RWPE2 (cell line): ENCODE measurements around the gene SIM2.

ENCODE experiments used
- ATAC-seq: fragments of 200-7000 bp; cut with Tn5 transposase; 3 replicates; pipeline ENCODE4 v1.9.1; 2021; ENCODE audit warnings: low read depth
- DNase-seq: peaks from one replicate; pipeline ENCODE4 v3.0.0-alpha.2; 2020; ENCODE audit warnings: low spot score
- H3K27ac ChIP-seq: fragments of 450-650 bp; 2 replicates; pipeline ENCODE4 v1.5.1; 2017; ENCODE audit warnings: mild to moderate bottlenecking; ENCODE audit not compliant: poor library complexity, severe bottlenecking
- H3K27me3 ChIP-seq: fragments of 250-450 bp; sonication (Bioruptor Pico); 2 replicates; pipeline ENCODE4 v1.5.1; 2021; ENCODE audit warnings: mild to moderate bottlenecking, moderate library complexity; ENCODE audit not compliant: insufficient read depth, poor library complexity, severe bottlenecking
- H3K36me3 ChIP-seq: fragments of 250-450 bp; sonication (Bioruptor Pico); 2 replicates; pipeline ENCODE4 v1.5.1; 2020; ENCODE audit warnings: low read depth, mild to moderate bottlenecking, moderate library complexity
- H3K4me1 ChIP-seq: fragments of 250-450 bp; sonication (Bioruptor Pico); 2 replicates; pipeline ENCODE4 v1.5.1; 2021; ENCODE audit warnings: mild to moderate bottlenecking, moderate library complexity; ENCODE audit not compliant: insufficient read depth, poor library complexity, severe bottlenecking
- H3K4me3 ChIP-seq: fragments of 250-450 bp; sonication (Bioruptor Pico); 2 replicates; pipeline ENCODE4 v1.5.1; 2021; ENCODE audit warnings: mild to moderate bottlenecking, moderate library complexity; ENCODE audit not compliant: severe bottlenecking
- H3K9me3 ChIP-seq: fragments of 250-450 bp; sonication (Bioruptor Pico); 2 replicates; pipeline ENCODE4 v1.5.1; 2021; ENCODE audit warnings: mild to moderate bottlenecking, moderate library complexity; ENCODE audit not compliant: severe bottlenecking
- TF ChIP-seq, protein P1 (sequence below): fragments of 450-650 bp; IDR thresholded peaks from one replicate; pipeline ENCODE4 v1.5.1; 2017; ENCODE audit warnings: mild to moderate bottlenecking, moderate library complexity; ENCODE audit not compliant: poor library complexity, severe bottlenecking

The SIM2 gene

DNA sequence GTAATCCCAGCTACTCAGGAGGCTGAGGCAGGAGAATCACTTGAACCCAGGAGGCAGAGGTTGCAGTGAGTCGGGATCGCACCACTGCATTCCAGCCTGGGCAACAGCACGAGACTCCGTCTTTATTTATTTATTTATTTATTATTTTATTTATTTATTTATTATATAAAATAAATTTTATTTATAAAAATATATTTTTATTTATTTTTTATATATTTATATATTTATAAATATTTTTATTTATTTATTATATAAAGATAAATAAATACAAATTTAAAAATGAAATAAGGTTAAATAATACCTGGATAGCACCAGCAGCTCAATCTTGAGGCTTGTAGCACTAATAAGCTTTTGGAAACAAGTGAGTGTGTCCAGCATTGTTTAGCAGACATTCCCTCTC, 40.9 kb upstream of the SIM2 start:
- TF ChIP-seq, protein P1, sequence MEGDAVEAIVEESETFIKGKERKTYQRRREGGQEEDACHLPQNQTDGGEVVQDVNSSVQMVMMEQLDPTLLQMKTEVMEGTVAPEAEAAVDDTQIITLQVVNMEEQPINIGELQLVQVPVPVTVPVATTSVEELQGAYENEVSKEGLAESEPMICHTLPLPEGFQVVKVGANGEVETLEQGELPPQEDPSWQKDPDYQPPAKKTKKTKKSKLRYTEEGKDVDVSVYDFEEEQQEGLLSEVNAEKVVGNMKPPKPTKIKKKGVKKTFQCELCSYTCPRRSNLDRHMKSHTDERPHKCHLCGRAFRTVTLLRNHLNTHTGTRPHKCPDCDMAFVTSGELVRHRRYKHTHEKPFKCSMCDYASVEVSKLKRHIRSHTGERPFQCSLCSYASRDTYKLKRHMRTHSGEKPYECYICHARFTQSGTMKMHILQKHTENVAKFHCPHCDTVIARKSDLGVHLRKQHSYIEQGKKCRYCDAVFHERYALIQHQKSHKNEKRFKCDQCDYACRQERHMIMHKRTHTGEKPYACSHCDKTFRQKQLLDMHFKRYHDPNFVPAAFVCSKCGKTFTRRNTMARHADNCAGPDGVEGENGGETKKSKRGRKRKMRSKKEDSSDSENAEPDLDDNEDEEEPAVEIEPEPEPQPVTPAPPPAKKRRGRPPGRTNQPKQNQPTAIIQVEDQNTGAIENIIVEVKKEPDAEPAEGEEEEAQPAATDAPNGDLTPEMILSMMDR = no peak
- no peak overlapping the region for H3K27ac ChIP-seq
- no peak for DNase-seq
- H3K27me3 ChIP-seq = no peaks in the 10 kb centered on the region
- peaks cover 8% of the 10 kb centered on the region for H3K4me1 ChIP-seq
- no peak for ATAC-seq
- no peaks in the 10 kb centered on the region for H3K9me3 ChIP-seq
- no peak overlapping the region for H3K4me3 ChIP-seq
- no peaks in the 10 kb centered on the region for H3K36me3 ChIP-seq

DNA sequence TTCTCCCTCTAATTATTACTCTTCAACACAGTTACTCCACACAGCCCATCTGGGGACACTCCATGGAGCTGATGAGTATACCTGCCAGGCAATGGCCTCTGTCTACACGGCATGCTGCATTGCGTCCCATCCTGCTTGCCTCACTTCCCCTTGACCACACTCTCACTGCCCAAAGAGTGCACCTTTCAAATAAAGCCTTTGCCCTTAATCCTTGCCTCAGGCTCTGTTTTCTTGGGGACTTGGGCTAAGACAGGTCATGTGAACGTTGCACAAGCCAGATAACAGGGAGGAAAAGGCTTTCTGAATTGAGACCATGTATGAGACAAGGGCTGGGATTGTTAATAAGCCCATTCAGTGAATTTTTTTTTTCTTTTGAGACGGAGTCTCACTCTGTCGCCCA, 40.0 kb upstream of the SIM2 start:
- no peaks in the 10 kb centered on the region for H3K27me3 ChIP-seq
- no peak for DNase-seq
- peaks cover 8% of the 10 kb centered on the region for H3K4me1 ChIP-seq
- TF ChIP-seq, protein P1 = no peak
- no peaks in the 10 kb centered on the region for H3K9me3 ChIP-seq
- H3K27ac ChIP-seq = no peak overlapping the region
- H3K4me3 ChIP-seq = no peak overlapping the region
- peak; percentile 13; the same call in 1 of the 3 replicates for ATAC-seq
- no peaks in the 10 kb centered on the region for H3K36me3 ChIP-seq

DNA sequence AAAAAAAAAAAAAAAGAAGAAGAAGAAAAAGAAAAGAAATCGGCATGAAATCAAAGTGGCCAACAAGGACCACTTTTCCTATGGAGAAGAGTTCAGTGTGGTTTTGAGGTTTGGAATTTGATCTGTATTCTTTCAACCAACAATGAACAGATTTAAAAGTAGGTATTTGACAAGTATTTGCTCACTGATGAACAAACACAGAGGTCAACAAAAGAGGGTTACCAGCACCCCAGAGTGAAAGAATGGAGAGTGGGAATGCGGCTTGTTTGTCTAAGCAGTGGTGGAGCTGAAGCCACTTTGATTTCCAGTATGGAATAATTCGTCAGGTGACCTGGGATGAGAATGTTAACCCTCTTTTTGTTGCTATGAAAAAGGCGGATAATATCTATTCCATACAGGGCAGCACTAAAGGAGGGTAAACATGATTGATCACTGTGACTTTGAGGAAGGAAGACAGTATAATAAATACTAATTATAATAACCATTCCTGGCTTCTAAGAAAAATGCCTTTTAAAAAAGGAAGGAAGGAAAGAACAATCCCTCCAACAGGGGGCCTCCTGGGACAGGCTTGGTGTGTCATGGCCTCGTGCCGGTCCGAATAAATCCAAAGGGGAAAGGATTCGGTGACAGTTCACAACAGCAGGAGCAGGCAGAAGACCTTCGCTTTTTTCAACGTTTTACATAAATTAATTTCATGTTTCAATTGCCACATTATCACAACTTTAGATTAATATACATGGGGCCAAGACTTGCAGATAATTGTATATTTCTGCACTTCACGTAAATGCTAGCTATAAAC, 37.2 kb upstream of the SIM2 start:
- H3K4me3 ChIP-seq = no peak overlapping the region
- no peak for ATAC-seq
- H3K4me1 ChIP-seq = no peaks in the 10 kb centered on the region
- no peak for DNase-seq
- no peaks in the 10 kb centered on the region for H3K36me3 ChIP-seq
- TF ChIP-seq, protein P1 = peak; percentile 28
- no peaks in the 10 kb centered on the region for H3K27me3 ChIP-seq
- no peak overlapping the region for H3K27ac ChIP-seq
- no peaks in the 10 kb centered on the region for H3K9me3 ChIP-seq

DNA sequence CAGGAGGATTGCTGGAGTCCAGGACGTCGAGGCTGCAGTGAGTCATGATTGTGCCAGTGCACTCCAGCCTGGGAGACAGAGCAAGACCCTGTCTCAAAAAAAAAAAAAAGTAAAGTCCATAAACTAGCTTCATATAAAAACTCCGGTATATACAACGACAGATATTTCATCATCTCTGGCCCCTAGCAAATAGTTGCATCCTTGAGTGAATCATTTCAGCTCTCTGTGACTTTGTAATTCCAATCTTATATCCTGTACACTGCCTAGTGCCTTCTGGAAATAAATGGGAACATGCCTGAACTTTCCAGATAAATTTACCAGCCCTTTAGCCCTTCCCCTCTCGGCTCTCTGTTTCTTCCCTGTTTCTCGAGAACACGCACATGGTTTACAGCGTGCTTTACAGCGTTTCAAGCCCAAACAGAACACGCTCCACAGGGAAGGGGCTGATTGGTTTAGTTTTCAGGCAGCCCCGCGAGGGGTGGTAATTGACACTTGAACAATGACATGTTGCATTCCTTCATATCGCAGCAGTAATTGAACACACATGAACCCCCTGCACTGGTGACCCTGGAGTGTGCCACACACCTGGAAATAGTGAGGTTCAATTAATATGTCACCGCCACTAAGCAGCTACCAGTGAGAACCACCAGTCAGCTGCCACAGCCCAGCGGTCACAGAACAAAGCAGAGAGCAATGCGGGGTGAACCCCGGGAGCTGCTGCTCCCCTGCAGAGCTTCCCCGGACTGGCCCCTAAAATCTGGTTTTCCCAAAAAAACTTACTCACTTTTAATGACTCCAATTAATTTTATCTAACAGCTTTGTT, 35.7 kb upstream of the SIM2 start:
- no peaks in the 10 kb centered on the region for H3K4me1 ChIP-seq
- ATAC-seq (peak; percentile 67), DNase-seq (no peak)
- H3K27ac ChIP-seq = no peak overlapping the region
- no peak overlapping the region for H3K4me3 ChIP-seq
- H3K27me3 ChIP-seq = no peaks in the 10 kb centered on the region
- no peaks in the 10 kb centered on the region for H3K36me3 ChIP-seq
- TF ChIP-seq, protein P1 = no peak
- no peaks in the 10 kb centered on the region for H3K9me3 ChIP-seq
